Upper lobe of right lung (tissue), 1 donor: Measurements from ENCODE around the gene NEU4. TPM values are rescaled to one million over a fixed set of nuclear protein-coding genes. Genes with fewer than 3 reads are reported as not detected.

Experiments
- ATAC-seq: fragments of 200-7000 bp; cut with Tn5 transposase; one replicate; pipeline ENCODE4 v1.9.1; 2020; ENCODE audit warnings: mild to moderate bottlenecking, moderate library complexity
- DNase-seq: peaks from one replicate; pipeline ENCODE4 v3.0.0-alpha.2; 2020
- H3K27ac ChIP-seq: fragments of 200-600 bp; one replicate; pipeline ENCODE4 v1.8.0; 2022
- H3K27me3 ChIP-seq: fragments of 200-600 bp; one replicate; pipeline ENCODE4 v1.8.0; 2022; ENCODE audit warnings: mild to moderate bottlenecking
- H3K36me3 ChIP-seq: fragments of 200-600 bp; one replicate; pipeline ENCODE4 v1.8.0; 2022
- H3K4me1 ChIP-seq: fragments of 200-600 bp; one replicate; pipeline ENCODE4 v1.8.0; 2022
- H3K4me3 ChIP-seq: fragments of 200-600 bp; one replicate; pipeline ENCODE4 v1.8.0; 2022; ENCODE audit warnings: mild to moderate bottlenecking
- H3K9me3 ChIP-seq: fragments of 200-600 bp; one replicate; pipeline ENCODE4 v1.8.0; 2022
- intact Hi-C: fragments of 100-400 bp; cut with DNase I; formaldehyde crosslinking; loops from one replicate; pipeline ENCODE4 v1.11.0; 2022
- total RNA-seq: library from RNA; stranded (reverse); fragmentation: NEBNext Ultra II Directional; extraction: Animal tissue kit (Norgen Biotek cat#: 25700); gene quantifications from one replicate; pipeline ENCODE4 v1.2.1, GENCODE V29; 2021
- TF ChIP-seq, protein P1 (sequence below): fragments of 200-600 bp; IDR thresholded peaks from one replicate; pipeline ENCODE4 v1.8.0; 2022; ENCODE audit warnings: antibody characterized with exemption
- donor health status: DM: no; HTN: yes; CAD: no; lungs with severe emphysema.

Gene NEU4
- total RNA-seq, 1 donor from 2014 or later = 0.23 TPM

DNA sequence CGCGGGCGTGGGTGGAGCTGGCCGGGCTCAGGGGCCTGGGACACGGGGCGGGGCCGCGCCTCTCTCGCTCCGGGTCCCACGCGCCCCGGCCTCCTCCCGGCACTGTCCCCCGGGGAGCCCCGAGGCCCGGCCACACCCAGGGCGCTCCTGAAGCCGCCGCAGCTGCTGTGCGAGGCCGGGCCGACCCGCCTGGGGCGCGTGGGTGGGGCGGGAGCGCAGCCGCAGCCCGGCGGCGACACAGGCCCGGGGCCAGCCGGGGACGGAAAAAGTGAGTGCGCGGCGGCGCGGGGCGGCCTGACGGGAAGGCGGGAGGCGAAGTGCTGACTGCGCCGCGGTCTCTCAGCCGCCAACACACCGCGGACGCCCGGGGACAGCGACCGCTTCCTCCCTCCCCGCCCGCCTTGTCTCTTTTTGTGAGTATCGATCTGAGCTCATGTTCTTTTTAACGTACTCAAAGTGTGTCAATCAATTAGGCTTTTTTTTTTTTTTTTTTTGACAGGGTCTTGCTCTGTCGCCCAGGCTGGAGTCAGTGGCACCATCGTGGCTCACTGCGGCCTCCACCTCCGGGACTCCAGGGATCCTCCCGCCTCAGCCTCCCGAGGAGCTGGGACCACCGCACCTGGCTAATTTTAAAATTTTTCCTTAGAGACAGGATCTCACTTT is 35.2 kb downstream of the NEU4 start:
- no peaks in the 10 kb centered on the region for H3K27me3 ChIP-seq
- no peaks in the 10 kb centered on the region for H3K36me3 ChIP-seq
- TF ChIP-seq, protein P1, sequence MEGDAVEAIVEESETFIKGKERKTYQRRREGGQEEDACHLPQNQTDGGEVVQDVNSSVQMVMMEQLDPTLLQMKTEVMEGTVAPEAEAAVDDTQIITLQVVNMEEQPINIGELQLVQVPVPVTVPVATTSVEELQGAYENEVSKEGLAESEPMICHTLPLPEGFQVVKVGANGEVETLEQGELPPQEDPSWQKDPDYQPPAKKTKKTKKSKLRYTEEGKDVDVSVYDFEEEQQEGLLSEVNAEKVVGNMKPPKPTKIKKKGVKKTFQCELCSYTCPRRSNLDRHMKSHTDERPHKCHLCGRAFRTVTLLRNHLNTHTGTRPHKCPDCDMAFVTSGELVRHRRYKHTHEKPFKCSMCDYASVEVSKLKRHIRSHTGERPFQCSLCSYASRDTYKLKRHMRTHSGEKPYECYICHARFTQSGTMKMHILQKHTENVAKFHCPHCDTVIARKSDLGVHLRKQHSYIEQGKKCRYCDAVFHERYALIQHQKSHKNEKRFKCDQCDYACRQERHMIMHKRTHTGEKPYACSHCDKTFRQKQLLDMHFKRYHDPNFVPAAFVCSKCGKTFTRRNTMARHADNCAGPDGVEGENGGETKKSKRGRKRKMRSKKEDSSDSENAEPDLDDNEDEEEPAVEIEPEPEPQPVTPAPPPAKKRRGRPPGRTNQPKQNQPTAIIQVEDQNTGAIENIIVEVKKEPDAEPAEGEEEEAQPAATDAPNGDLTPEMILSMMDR = no peak
- peak overlapping the region; percentile 42 for H3K4me3 ChIP-seq
- H3K9me3 ChIP-seq = no peaks in the 10 kb centered on the region
- H3K4me1 ChIP-seq = peaks cover 13% of the 10 kb centered on the region
- ATAC-seq = peak; percentile 89
- no peak overlapping the region for H3K27ac ChIP-seq
- DNase-seq = peak; percentile 85
- intact Hi-C loops = no loop called here

DNA sequence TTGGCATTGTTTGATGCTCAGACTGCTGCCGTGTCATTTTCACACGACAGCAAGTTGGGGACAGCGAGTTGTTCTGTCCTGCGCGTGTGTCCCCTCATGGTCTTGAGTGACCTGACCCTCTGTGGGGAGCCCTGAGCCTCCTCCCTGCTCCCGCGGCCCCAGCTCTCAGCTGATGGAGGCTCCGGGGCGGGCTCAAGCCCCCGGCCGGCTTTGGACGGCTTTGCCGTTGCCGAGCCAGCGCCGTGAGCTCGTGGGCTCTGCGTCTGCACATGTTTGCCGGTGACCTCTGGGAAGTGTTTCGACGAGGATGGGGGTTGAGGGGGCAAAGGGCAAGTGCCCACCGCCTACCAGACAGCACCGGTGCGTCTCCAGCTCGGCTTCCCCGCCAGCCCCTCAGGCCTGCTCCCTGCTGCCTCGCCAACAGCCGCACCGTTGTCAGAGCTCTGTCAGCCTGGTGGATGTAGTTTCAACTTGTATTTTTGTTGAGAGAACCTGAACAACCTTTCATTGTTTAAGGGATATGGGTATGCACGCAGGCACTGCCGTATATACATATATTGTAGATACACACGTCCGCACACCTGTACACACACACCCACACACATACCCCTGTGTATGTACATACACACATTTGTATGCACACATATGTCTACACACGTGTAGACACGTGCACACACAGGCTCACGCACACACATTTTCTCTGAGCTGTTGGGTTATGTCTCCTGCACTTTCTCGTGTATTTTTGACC is 36.0 kb downstream of the NEU4 start:
- ATAC-seq = no peak
- Histone ChIP-seq H3K4me3 (peak overlapping the region; percentile 42), H3K36me3 (no peaks in the 10 kb centered on the region), H3K4me1 (peaks cover 13% of the 10 kb centered on the region), H3K9me3 (no peaks in the 10 kb centered on the region), H3K27ac (no peak overlapping the region), H3K27me3 (no peaks in the 10 kb centered on the region)
- TF ChIP-seq, protein P1 = no peak
- intact Hi-C loops = no loop called here
- DNase-seq = no peak

DNA sequence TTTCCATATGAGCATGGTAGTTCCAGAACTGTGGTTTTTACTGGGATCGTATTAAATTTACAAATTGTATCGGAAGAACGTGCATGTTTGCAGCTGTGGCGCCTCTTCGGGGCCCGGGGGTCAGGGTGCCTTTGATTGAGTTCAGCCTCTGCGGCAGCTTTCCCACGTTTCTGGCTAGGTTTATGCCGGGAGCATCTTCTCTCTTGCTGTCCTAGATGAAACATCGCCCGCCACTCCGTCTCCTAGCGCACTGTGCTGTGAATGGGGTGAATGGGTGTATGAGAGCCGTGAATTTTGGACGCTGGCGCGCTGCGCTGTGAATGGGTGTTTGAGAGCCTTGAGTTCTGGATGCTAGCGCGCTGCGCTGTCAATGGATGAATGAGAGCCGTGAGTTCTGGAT is 37.4 kb downstream of the NEU4 start:
- intact Hi-C loops = no loop called here
- ATAC-seq = no peak
- DNase-seq = peak; percentile 58

DNA sequence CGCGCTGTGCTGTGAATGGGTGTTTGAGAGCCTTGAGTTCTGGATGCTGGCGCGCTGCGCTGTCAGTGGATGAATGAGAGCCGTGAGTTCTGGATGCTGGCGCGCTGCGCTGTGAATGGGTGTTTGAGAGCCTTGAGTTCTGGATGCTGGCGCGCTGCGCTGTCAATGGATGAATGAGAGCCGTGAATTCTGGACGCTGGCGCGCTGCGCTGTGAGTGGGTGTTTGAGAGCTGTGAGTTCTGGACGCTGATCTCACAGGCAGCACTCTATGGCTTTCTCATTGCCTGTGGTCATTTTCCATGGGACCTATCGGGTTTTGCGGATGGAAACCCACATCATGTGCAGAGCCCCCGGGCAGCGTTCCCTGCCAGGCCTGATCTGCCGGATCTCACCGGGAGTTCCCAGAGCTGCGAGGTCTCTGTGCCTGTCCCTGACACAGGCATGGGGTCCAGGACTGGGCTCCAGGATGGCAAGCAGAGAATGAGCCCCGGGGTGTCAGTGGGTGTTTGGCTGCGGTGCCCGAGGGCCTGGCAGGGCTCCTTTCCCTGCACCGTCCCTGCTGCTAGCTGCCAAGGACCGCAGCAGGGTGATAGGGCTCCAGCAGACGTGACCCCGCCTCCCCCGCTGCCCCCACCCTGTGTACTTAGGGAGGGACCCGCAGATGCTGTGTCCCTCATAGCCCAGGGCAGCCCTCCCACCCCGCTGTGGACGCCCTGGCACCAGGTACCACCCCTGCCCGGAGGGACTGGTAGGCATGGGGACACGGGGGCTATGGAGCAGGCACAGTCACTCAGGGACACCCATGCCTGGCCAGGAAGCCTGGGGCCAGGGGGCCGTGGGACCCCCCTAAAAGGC is 40.0 kb downstream of the NEU4 start:
- ATAC-seq (no peak), DNase-seq (no peak)
- Histone ChIP-seq H3K9me3 (no peaks in the 10 kb centered on the region), H3K4me1 (peaks cover 10% of the 10 kb centered on the region), H3K36me3 (no peaks in the 10 kb centered on the region), H3K27ac (no peak overlapping the region), H3K4me3 (no peak overlapping the region), H3K27me3 (no peaks in the 10 kb centered on the region)
- intact Hi-C loops = no loop called here
- TF ChIP-seq, protein P1 = no peak

More for the DNA sequence above, 37.4 kb downstream of the NEU4 start:
- Histone ChIP-seq H3K4me1 (peaks cover 13% of the 10 kb centered on the region), H3K27me3 (no peaks in the 10 kb centered on the region), H3K36me3 (no peaks in the 10 kb centered on the region), H3K9me3 (no peaks in the 10 kb centered on the region), H3K4me3 (no peak overlapping the region), H3K27ac (no peak overlapping the region)
- TF ChIP-seq, protein P1 = no peak

DNA sequence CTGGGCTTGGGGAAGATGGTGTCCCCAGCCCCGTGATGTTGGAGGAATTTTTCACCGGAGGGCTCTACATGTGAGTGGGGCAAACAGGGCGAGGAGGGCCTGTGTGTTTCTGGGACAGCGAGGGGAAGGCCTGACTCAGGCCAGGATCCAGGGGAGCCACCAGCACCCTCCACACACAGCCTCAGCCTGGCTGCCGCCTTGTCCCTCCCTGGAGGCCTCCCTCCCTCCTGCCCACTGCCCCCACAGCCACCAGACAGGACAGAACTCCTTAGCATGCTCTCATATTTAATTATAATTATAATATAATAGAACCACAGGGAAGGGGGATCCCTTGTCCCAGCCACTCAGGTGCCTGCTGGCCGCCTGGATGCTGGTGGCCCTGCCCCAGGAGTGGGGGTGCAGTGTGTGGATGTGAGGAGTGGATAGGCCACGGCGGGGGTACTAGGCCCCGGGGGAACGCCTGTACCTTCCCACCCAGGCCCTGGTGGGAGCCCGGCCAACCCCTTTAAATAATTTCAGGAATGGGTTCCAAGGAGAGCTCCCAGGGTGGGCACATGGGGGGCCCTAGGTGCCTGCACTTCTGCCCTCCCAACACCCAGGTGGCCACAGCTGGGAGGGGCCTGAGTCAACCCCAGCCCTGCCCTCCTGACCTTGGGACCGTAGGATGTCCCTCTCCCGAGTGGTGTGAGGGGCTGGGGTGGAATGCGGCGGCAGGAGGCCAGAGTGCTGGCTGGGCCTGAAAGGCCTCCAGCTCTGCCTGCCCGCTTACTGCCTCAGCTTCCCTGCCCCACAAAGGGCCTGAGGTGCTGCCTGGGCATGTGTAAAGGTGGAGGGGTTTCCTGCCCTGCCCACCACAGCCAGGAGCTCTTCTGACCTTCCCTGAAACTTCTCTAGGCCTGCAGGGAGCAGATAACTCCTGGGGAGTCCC is 40.9 kb downstream of the NEU4 start:
- ATAC-seq (no peak), DNase-seq (peak; percentile 63)
- no peaks in the 10 kb centered on the region for H3K36me3 ChIP-seq
- H3K9me3 ChIP-seq = no peaks in the 10 kb centered on the region
- intact Hi-C loops = no loop called here
- H3K4me3 ChIP-seq = no peak overlapping the region
- peaks cover 4% of the 10 kb centered on the region for H3K4me1 ChIP-seq
- H3K27me3 ChIP-seq = no peaks in the 10 kb centered on the region
- H3K27ac ChIP-seq = no peak overlapping the region
- TF ChIP-seq, protein P1 = no peak
